Kidney (tissue), 14 donors: ENCODE data around the gene RPRD1B. TPM values are rescaled to one million over a fixed set of nuclear protein-coding genes. Genes with fewer than 3 reads are reported as not detected.

ENCODE experiments used
- DNase-seq, 5 donors: peaks; one replicate each; pipeline ENCODE4 v3.0.0-alpha.2; 2013 to 2020
- FAIRE-seq: peaks from 2 replicates; lab custom pipeline; 2012; peaks lifted over from hg19 to GRCh38; lab: Jason Lieb, UNC
- H3K27ac ChIP-seq, 2 donors: one replicate each; pipeline ENCODE4 v1.7.0; 2013; ENCODE audit warnings: low read depth in 2 of 2, low read length in 2 of 2, inconsistent platforms in 1 of 2
- H3K27me3 ChIP-seq: one replicate; pipeline ENCODE4 v1.7.1; 2013; ENCODE audit warnings: low read length, inconsistent platforms; ENCODE audit not compliant: control insufficient read depth, insufficient read depth
- H3K36me3 ChIP-seq, 3 donors: one replicate each; pipeline versions ENCODE4 v1.7.0 to v1.7.1; 2013; ENCODE audit warnings: low read length in 3 of 3, control low read depth in 1 of 3, inconsistent platforms in 1 of 3; ENCODE audit not compliant: insufficient read depth in 3 of 3, control insufficient read depth in 2 of 3
- H3K4me1 ChIP-seq, 3 donors: one replicate each; pipeline versions ENCODE4 v1.7.0 to v1.7.1; 2013; ENCODE audit warnings: low read length in 3 of 3, inconsistent platforms in 1 of 3, low read depth in 1 of 3; ENCODE audit not compliant: control insufficient read depth in 2 of 3, insufficient read depth in 2 of 3
- H3K4me3 ChIP-seq, 3 donors: one replicate each; pipeline versions ENCODE4 v1.7.0 to v1.8.1; 2013; ENCODE audit warnings: low read length in 3 of 3, control low read depth in 1 of 3, inconsistent platforms in 1 of 3
- H3K9ac ChIP-seq, 3 donors: one replicate each; pipeline versions ENCODE4 v1.7.0 to v1.7.1; 2013; ENCODE audit warnings: low read length in 3 of 3, control low read depth in 1 of 3, inconsistent platforms in 1 of 3
- H3K9me3 ChIP-seq, 3 donors: one replicate each; pipeline versions ENCODE4 v1.7.0 to v1.7.1; 2013; ENCODE audit warnings: low read length in 3 of 3, control low read depth in 1 of 3, inconsistent platforms in 1 of 3; ENCODE audit not compliant: control insufficient read depth in 2 of 3, insufficient read depth in 1 of 3
- intact Hi-C: fragments of 100-400 bp; cut with DNase I; formaldehyde crosslinking; loops from one replicate; pipeline ENCODE4 v1.11.1; 2022
- polyA plus RNA-seq: library from polyadenylated mRNA; stranded (reverse); fragments of 350-450 nt; fragmentation: Illumina TruSeq; extraction: RNeasy Lipid Tissue Mini Kit (QIAGEN cat#74804); gene quantifications from one replicate; pipeline ENCODE4 v1.2.3, GENCODE V29; 2014; ENCODE audit warnings: low read depth, low replicate concordance; ENCODE audit not compliant: insufficient read depth
- total RNA-seq: library from RNA; stranded (reverse); fragmentation: NEBNext Ultra II Directional; extraction: Animal tissue kit (Norgen Biotek cat#: 25700); gene quantifications from one replicate; pipeline ENCODE4 v1.2.1, GENCODE V29; 2021
- TF ChIP-seq, protein P1 (sequence below): IDR thresholded peaks from 3 replicates; pipeline ENCODE4 v1.5.1; 2012; ENCODE audit warnings: mild to moderate bottlenecking, moderate library complexity, borderline replicate concordance; ENCODE audit not compliant: insufficient read depth; ENCODE audit errors: extremely low read depth
- donor health status: control.
- donor health status: control.
- donor health status: control.
- donor health status: control.
- donor health status: control.
- donor health status: DM: yes; HTN: yes; CAD: no.
- donor health status: Normal renal cell carcinoma (clear cell type).

The RPRD1B gene
- total and polyA plus RNA-seq, 2 donors from 2014 or later: 13.4 to 34.4 TPM

DNA sequence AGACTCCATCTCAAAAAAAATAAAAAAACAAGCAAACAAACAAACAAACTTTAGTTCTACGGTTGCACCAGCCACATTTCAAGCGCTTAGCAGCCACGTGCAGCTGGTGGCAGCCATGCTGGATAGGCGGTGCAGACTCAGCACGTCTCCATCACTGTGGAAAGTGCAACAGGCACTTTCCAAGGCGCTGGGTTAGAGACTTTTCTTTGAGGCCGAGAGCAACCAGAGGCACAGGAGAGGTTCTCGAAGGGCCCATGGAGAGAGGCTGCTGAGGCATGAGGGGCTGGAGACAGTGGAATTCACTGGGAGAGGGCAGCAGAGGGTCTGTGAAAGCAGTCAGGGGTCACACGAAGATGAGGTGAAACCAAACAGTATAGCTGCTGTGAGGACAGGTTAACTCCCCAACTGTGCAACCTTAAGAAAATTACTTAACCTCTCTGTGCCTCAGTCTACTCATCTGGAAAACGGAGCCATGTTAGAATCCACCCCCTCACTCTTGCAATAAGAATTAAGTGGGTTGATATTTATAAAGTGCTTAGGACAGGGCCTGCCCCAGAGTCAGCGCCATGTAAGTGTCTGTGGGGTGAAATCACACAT is 104.0 kb downstream of the RPRD1B start:
- H3K9me3 ChIP-seq: no peaks in the 10 kb centered on the region
- peaks cover 0 to 2% (median 0%) of the 10 kb centered on the region in 3 donors for H3K36me3 ChIP-seq
- H3K27ac ChIP-seq: no peak overlapping the region
- H3K4me3 ChIP-seq: no peak overlapping the region
- DNase-seq (peak in 1 of 5 donors; percentile 16), FAIRE-seq (no peak)
- no peak overlapping the region for H3K9ac ChIP-seq
- TF ChIP-seq, protein P1, sequence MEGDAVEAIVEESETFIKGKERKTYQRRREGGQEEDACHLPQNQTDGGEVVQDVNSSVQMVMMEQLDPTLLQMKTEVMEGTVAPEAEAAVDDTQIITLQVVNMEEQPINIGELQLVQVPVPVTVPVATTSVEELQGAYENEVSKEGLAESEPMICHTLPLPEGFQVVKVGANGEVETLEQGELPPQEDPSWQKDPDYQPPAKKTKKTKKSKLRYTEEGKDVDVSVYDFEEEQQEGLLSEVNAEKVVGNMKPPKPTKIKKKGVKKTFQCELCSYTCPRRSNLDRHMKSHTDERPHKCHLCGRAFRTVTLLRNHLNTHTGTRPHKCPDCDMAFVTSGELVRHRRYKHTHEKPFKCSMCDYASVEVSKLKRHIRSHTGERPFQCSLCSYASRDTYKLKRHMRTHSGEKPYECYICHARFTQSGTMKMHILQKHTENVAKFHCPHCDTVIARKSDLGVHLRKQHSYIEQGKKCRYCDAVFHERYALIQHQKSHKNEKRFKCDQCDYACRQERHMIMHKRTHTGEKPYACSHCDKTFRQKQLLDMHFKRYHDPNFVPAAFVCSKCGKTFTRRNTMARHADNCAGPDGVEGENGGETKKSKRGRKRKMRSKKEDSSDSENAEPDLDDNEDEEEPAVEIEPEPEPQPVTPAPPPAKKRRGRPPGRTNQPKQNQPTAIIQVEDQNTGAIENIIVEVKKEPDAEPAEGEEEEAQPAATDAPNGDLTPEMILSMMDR: no peak
- intact Hi-C loops: no loop called here
- H3K4me1 ChIP-seq: peaks cover 0 to 13% (median 12%) of the 10 kb centered on the region in 3 donors
- no peaks in the 10 kb centered on the region for H3K27me3 ChIP-seq

DNA sequence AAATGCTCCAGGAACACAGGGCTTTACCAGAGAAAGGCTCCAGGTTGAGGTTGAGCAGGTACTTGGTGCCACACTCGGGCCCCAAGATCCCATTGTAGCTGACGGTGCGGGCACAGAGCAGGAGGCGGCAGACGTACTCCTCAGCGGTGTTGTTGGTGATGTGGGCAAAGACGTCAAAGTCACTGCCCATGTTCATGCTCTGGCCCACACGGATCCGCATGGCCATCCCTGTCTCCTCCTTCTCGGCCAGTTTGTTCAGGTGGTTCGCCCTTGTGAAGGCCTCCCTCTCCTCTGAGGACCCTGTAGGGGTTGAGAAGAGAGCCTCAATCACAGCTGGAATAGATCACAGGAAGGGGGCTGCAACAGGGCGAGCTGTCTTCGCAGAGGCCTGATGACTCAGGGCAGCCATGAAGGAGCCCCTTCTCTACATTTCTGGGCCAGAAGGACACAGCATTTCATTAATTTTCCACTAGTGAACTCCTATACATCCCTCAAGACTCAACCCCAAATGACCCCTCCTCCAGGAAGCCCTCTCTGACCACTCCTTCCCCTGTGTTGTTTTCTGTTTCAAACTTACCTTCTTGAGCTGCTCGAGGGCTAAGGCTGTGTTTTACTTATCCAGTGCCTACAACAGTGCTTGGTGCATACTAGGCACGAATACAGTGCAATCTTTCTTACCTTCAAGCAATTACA is 104.7 kb downstream of the RPRD1B start:
- Histone ChIP-seq H3K4me3 (no peak overlapping the region), H3K9me3 (no peaks in the 10 kb centered on the region), H3K27ac (no peak overlapping the region), H3K9ac (no peak overlapping the region), H3K27me3 (no peaks in the 10 kb centered on the region), H3K36me3 (peaks cover 0 to 2% (median 0%) of the 10 kb centered on the region in 3 donors), H3K4me1 (peaks cover 0 to 20% (median 15%) of the 10 kb centered on the region in 3 donors)
- FAIRE-seq (no peak), DNase-seq (peak in 2 of 5 donors; percentile 26 to 36)
- intact Hi-C loops: no loop called here
- TF ChIP-seq, protein P1: no peak

DNA sequence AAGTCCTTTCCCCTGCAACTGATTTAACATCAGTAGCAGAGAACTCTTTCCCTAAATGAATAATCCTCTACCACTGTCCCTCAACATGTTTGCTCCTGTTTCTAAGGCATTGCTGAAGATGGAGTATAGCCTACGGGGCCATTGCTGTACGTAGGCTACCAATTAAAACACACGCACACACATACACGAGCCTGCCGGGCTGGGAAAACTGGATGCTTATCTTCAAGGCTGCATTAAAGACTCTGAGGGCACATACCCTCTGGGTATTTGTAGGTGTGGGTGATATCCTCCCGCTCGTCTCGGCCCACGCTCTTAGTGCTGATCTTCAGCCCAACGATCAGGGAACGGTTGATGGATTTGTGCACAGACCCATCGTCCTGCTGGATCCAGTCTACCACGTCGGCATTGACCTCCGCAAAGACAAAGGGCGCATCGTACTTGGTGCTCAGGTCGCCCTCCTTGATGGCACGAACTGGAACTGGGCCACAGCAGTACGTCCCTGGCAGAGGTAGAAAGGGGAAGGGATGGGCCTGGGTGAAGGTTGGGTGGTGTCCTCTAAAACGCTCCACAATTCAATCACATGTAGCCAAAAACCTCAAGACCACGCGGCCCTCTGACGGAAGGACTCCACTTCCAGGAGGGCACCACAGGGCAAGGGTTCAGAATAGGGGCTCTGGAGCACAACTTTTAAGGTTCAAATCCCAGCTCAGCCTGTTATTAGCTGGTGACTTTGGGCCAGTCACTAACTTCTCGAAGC is 105.8 kb downstream of the RPRD1B start:
- H3K27ac ChIP-seq: no peak overlapping the region
- no peak for FAIRE-seq

More for the DNA sequence above, 105.8 kb downstream of the RPRD1B start:
- Histone ChIP-seq H3K4me3 (no peak overlapping the region), H3K9me3 (no peaks in the 10 kb centered on the region), H3K27me3 (no peaks in the 10 kb centered on the region), H3K4me1 (peaks cover 0 to 25% (median 22%) of the 10 kb centered on the region in 3 donors), H3K36me3 (peaks cover 0 to 2% (median 0%) of the 10 kb centered on the region in 3 donors), H3K9ac (no peak overlapping the region)
- DNase-seq: peak in 2 of 5 donors; percentile 30 to 39
- intact Hi-C loops: no loop called here
- TF ChIP-seq, protein P1: no peak
